H9 (cell line): ENCODE results near the gene SPRR1A. TPM values are rescaled to one million over a fixed set of nuclear protein-coding genes. Genes with fewer than 3 reads are reported as not detected.
A peak's percentile ranks its signal among the peaks of the same experiment; 100 is the strongest.

Experiments used
- DNase-seq: peaks from one replicate; pipeline ENCODE4 v3.0.0-alpha.2; 2017
- H2AFZ ChIP-seq: one replicate; pipeline ENCODE4 v1.6.1; 2013; ENCODE audit warnings: mild to moderate bottlenecking, low read length, control low read depth, moderate library complexity
- H2AK5ac ChIP-seq: 2 replicates; pipeline ENCODE4 v1.6.1; 2013; ENCODE audit warnings: low read length, control low read depth, mixed read lengths; ENCODE audit not compliant: insufficient read length
- H2BK120ac ChIP-seq: one replicate; pipeline ENCODE4 v1.6.1; 2013; ENCODE audit warnings: low read depth, mild to moderate bottlenecking, low read length, control low read depth, inconsistent platforms; ENCODE audit not compliant: poor library complexity, severe bottlenecking
- H2BK12ac ChIP-seq: 2 replicates; pipeline ENCODE4 v1.6.1; 2013; ENCODE audit warnings: low read length, control low read depth, mixed read lengths, low read depth; ENCODE audit not compliant: insufficient read length
- H2BK15ac ChIP-seq: 2 replicates; pipeline ENCODE4 v1.6.1; 2013; ENCODE audit warnings: low read depth, low read length, control low read depth
- H2BK20ac ChIP-seq: one replicate; pipeline ENCODE4 v1.6.1; 2013; ENCODE audit warnings: low read depth, mild to moderate bottlenecking, low read length, control low read depth, inconsistent platforms; ENCODE audit not compliant: poor library complexity, severe bottlenecking
- H2BK5ac ChIP-seq: 2 replicates; pipeline ENCODE4 v1.6.1; 2013; ENCODE audit warnings: low read length, control low read depth, mixed read lengths; ENCODE audit not compliant: insufficient read length
- H3K14ac ChIP-seq: 2 replicates; pipeline ENCODE4 v1.6.1; 2013; ENCODE audit warnings: low read length, control low read depth; ENCODE audit not compliant: insufficient read depth
- H3K18ac ChIP-seq: 2 replicates; pipeline ENCODE4 v1.6.1; 2013; ENCODE audit warnings: low read depth, mild to moderate bottlenecking, mixed read lengths, low read length, control low read depth; ENCODE audit not compliant: insufficient read length
- H3K23ac ChIP-seq: 2 replicates; pipeline ENCODE4 v1.6.1; 2013; ENCODE audit warnings: low read length, control low read depth, mixed read lengths, low read depth; ENCODE audit not compliant: insufficient read length
- H3K23me2 ChIP-seq: 2 replicates; pipeline ENCODE4 v1.6.1; 2013; ENCODE audit warnings: low read depth, mild to moderate bottlenecking, mixed read lengths, low read length, control low read depth; ENCODE audit not compliant: insufficient read length, poor library complexity, severe bottlenecking
- H3K27ac ChIP-seq: 2 replicates; pipeline ENCODE4 v1.5.1; 2013; ENCODE audit warnings: low read length, control low read depth, mixed read lengths, low read depth; ENCODE audit not compliant: insufficient read length
- H3K27me3 ChIP-seq: 2 replicates; pipeline ENCODE4 v1.6.1; 2013; ENCODE audit warnings: low read length, control low read depth, inconsistent platforms; ENCODE audit not compliant: insufficient read depth
- H3K4ac ChIP-seq: 2 replicates; pipeline ENCODE4 v1.6.1; 2013; ENCODE audit warnings: low read depth, mild to moderate bottlenecking, control low read depth, inconsistent platforms, low read length, moderate library complexity
- H3K4me1 ChIP-seq: 2 replicates; pipeline ENCODE4 v1.6.1; 2013; ENCODE audit warnings: low read length, control low read depth, inconsistent platforms; ENCODE audit not compliant: insufficient read depth
- H3K4me2 ChIP-seq: 2 replicates; pipeline ENCODE4 v1.6.1; 2013; ENCODE audit warnings: low read length, control low read depth, mixed read lengths; ENCODE audit not compliant: insufficient read length, insufficient read depth
- H3K56ac ChIP-seq: 2 replicates; pipeline ENCODE4 v1.6.1; 2013; ENCODE audit warnings: low read depth, mild to moderate bottlenecking, mixed read lengths, low read length, control low read depth; ENCODE audit not compliant: insufficient read length
- H3K79me1 ChIP-seq: 2 replicates; pipeline ENCODE4 v1.6.1; 2013; ENCODE audit warnings: low read depth, mild to moderate bottlenecking, moderate library complexity, low read length, control low read depth, inconsistent platforms; ENCODE audit not compliant: insufficient read depth, poor library complexity, severe bottlenecking
- H3K79me2 ChIP-seq: 2 replicates; pipeline ENCODE4 v1.6.1; 2013; ENCODE audit warnings: low read length, control low read depth, inconsistent platforms; ENCODE audit not compliant: insufficient read depth
- H3K9ac ChIP-seq: 2 replicates; pipeline ENCODE4 v1.6.1; 2013; ENCODE audit warnings: low read length, control low read depth, mixed read lengths; ENCODE audit not compliant: insufficient read length; ENCODE audit errors: extremely low read depth
- H3K9me3 ChIP-seq: one replicate; pipeline ENCODE4 v1.6.1; 2013; ENCODE audit warnings: low read depth, low read length, inconsistent platforms; ENCODE audit not compliant: control insufficient read depth
- H3T11ph ChIP-seq: one replicate; pipeline ENCODE4 v1.6.1; 2013; ENCODE audit warnings: mild to moderate bottlenecking, low read length, control low read depth, inconsistent platforms
- H4K20me1 ChIP-seq: one replicate; pipeline ENCODE4 v1.6.1; 2013; ENCODE audit not compliant: control insufficient read depth, insufficient read length, insufficient read depth
- H4K5ac ChIP-seq: 2 replicates; pipeline ENCODE4 v1.6.1; 2013; ENCODE audit warnings: low read depth, mild to moderate bottlenecking, mixed read lengths, low read length, control low read depth; ENCODE audit not compliant: insufficient read length
- H4K8ac ChIP-seq: replicated peaks from 2 replicates; pipeline ENCODE4 v1.6.1; 2013; ENCODE audit warnings: low read length, control low read depth, mixed read lengths, low read depth; ENCODE audit not compliant: insufficient read length
- H4K91ac ChIP-seq: 2 replicates; pipeline ENCODE4 v1.6.1; 2013; ENCODE audit warnings: low read depth, mild to moderate bottlenecking, moderate library complexity, mixed read lengths, low read length, control low read depth; ENCODE audit not compliant: insufficient read length
- H3K27ac Mint-ChIP-seq, 3 experiments: 2 replicates in 2 of 3; 3 replicates in 1 of 3; pipeline ENCODE4 v1.8.0; 2020 to 2021; ENCODE audit warnings: mixed read lengths in 3 of 3, mild to moderate bottlenecking in 1 of 3, moderate library complexity in 1 of 3
- H3K27me3 Mint-ChIP-seq: 2 replicates; pipeline ENCODE4 v1.8.0; 2021; ENCODE audit warnings: low read depth, mild to moderate bottlenecking, moderate library complexity, mixed read lengths
- H3K36me3 Mint-ChIP-seq, 3 experiments: 2 replicates in 2 of 3; 3 replicates in 1 of 3; pipeline ENCODE4 v1.8.0; 2020 to 2021; ENCODE audit warnings: low read depth in 3 of 3, mixed read lengths in 3 of 3; ENCODE audit not compliant: insufficient read depth in 1 of 3
- H3K4me1 Mint-ChIP-seq, 2 experiments: 2 replicates each; pipeline ENCODE4 v1.8.0; 2020; ENCODE audit warnings: mixed read lengths in 2 of 2
- H3K4me3 Mint-ChIP-seq, 2 experiments: 2 replicates in 1 of 2; 3 replicates in 1 of 2; pipeline ENCODE4 v1.8.0; 2020 to 2021; ENCODE audit warnings: mild to moderate bottlenecking in 2 of 2, mixed read lengths in 2 of 2, moderate library complexity in 1 of 2
- H3K9me3 Mint-ChIP-seq, 2 experiments: 2 replicates in 1 of 2; 3 replicates in 1 of 2; pipeline ENCODE4 v1.8.0; 2020; ENCODE audit warnings: mild to moderate bottlenecking in 2 of 2, mixed read lengths in 2 of 2, moderate library complexity in 1 of 2
- CTCF ChIP-seq: fragments of 200-600 bp; sonication (generic); conservative IDR thresholded peaks from 3 replicates; pipeline ENCODE4 v1.8.0; 2021; ENCODE audit warnings: antibody characterized with exemption, mild to moderate bottlenecking
- whole genome bisulfite sequencing: extraction: QIAGEN DNeasy Blood & Tissue Kit; methylation state at CpG from one replicate; pipeline ENCODE4 v1.1.7; 2013; ENCODE audit warnings: missing lambda C conversion rate, low lambda C conversion rate, mixed read lengths; ENCODE audit not compliant: insufficient read length; ENCODE audit errors: extremely low coverage; 5-methylcytosine and 5-hydroxymethylcytosine counted together
- total RNA-seq: library from RNA; stranded (reverse); gene quantifications from 2 replicates; pipeline ENCODE4 v1.2.1, GENCODE V29; 2021

The SPRR1A gene
- total RNA-seq, 1 experiment from 2014 or later, result not detected

GRCh38 chr1:152981146-152981871 lies 2.6 kb upstream of the SPRR1A start:
- Histone ChIP-seq H3K79me1 (no peaks in the 10 kb centered on the region), H3K27ac (no peak overlapping the region), H2BK20ac (no peak overlapping the region), H3K18ac (no peak overlapping the region), H3K56ac (no peak overlapping the region), H3K4me1 (no peaks in the 10 kb centered on the region), H2BK120ac (no peak overlapping the region), H2BK12ac (no peak overlapping the region), H3K4ac (no peak overlapping the region), H3T11ph (no peak overlapping the region), H3K14ac (no peak overlapping the region; the same call in 1 of the 2 replicates), H4K8ac (no peak overlapping the region), H4K5ac (no peak overlapping the region), H2AK5ac (no peak overlapping the region), H3K9me3 (no peaks in the 10 kb centered on the region), H4K20me1 (no peaks in the 10 kb centered on the region), H3K23me2 (no peaks in the 10 kb centered on the region), H2AFZ (no peak overlapping the region), H3K27me3 (no peaks in the 10 kb centered on the region), H2BK5ac (no peak overlapping the region), H3K79me2 (no peaks in the 10 kb centered on the region), H3K9ac (no peak overlapping the region), H3K23ac (no peak overlapping the region), H2BK15ac (no peak overlapping the region), H3K4me2 (no peak overlapping the region), H4K91ac (no peak overlapping the region)
- Mint-ChIP-seq H3K36me3 (no peaks in the 10 kb centered on the region; a peak in 1 of 7 replicates), H3K4me1 (no peaks in the 10 kb centered on the region), H3K27me3 (peaks cover 45% of the 10 kb centered on the region), H3K27ac (peak overlapping the region in 1 of 3 experiments; percentile 17; a peak in 1 of 7 replicates), H3K9me3 (peaks cover 3 to 14% of the 10 kb centered on the region in 2 experiments; a peak in 3 of 5 replicates), H3K4me3 (no peak overlapping the region)
- no CpG with 5 or more reads among the region's 6 CpGs for WGBS
- no peak for TF ChIP-seq CTCF
- DNase-seq, result no peak
